GM10266 (cell line): ENCODE measurements around the gene ALAS1.

ENCODE experiments used
- DNase-seq: peaks from one replicate; pipeline ENCODE4 v3.0.0; 2012; ENCODE audit errors: extremely low spot score
- TF ChIP-seq, protein P1 (sequence below): IDR thresholded peaks from 2 replicates; pipeline ENCODE4 v1.5.1; 2012; ENCODE audit warnings: mild to moderate bottlenecking, low read depth; ENCODE audit not compliant: control insufficient read depth, insufficient read depth; ENCODE audit errors: missing control alignments

The ALAS1 gene

DNA sequence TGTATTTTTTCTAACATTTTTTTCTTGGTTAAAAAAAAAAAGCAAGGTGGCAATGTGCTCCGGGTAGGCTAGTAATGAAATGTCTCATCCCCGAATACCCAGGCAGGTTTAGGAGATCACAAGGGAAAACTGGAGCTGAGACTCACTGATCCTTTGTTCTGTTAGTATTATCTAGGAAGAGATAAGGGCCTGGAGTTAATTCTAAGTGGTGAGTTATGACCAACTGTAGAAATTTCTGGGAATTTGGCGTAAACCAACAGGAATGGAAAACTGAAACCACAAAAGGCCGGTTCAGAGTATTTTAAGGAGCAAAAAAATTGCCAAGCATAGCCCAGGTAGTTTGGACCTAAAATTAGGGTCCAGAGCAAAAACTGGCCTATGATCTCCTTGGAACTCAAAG, 60.0 kb downstream of the ALAS1 start:
- DNase-seq, result no peak

DNA sequence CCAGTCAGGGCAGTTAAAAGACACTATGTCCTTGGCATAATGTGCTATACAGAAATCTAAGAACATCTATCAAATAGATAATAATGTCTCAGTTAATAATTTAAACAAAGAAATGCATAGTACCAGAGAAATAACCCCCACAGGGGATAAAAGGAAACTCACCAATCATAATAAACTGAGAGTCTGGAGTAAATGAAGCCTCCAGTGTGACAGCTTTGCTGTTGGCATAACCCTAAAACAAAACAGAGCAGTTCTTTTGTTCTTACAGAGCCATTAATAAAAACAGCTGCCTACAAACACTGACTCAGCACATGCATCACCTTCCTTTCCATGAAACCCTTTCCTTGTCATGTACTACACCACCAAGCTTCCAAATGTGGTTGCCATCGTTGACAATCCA, 61.1 kb downstream of the ALAS1 start:
- TF ChIP-seq, protein P1, sequence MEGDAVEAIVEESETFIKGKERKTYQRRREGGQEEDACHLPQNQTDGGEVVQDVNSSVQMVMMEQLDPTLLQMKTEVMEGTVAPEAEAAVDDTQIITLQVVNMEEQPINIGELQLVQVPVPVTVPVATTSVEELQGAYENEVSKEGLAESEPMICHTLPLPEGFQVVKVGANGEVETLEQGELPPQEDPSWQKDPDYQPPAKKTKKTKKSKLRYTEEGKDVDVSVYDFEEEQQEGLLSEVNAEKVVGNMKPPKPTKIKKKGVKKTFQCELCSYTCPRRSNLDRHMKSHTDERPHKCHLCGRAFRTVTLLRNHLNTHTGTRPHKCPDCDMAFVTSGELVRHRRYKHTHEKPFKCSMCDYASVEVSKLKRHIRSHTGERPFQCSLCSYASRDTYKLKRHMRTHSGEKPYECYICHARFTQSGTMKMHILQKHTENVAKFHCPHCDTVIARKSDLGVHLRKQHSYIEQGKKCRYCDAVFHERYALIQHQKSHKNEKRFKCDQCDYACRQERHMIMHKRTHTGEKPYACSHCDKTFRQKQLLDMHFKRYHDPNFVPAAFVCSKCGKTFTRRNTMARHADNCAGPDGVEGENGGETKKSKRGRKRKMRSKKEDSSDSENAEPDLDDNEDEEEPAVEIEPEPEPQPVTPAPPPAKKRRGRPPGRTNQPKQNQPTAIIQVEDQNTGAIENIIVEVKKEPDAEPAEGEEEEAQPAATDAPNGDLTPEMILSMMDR, result no peak
- no peak for DNase-seq

More for the DNA sequence above, 60.0 kb downstream of the ALAS1 start:
- TF ChIP-seq, protein P1, result no peak

DNA sequence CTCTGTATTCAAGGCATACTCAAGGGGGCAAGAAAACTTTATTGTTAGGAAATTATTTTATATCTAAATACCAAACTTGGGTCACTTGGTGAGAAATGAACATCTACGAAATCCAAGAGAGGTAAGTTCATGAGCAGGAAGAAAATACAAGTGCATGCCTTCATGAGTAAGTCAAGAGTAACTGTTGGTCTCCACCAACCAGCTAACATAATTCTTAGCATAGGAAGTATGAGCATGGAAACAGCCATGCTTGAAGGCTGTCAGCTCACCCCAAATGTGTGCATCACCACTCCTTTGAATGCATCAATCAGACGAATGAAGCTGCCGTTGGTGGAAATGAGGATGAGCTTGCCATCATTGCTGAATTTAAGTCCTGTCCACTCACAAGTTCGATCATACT, 61.5 kb downstream of the ALAS1 start:
- no peak for DNase-seq
- TF ChIP-seq, protein P1, result no peak

DNA sequence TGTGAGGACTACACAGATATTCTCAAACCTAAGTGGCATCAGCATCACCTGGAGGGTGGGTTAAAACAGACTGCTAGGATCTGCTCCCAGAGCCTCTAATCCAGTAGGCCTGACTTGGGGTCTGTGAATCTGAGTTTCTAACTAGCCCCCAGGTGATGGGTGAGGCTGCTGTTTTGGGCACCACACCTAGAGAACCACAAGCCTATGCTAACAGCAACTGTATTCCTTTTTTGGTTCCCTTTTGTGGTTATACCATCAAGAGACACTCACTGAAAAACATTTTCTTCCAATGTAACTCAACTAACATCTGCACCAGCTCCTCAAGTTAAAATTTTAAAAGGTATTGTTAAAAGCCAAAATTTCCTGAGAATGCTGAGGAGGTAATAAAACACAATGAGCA, 64.5 kb downstream of the ALAS1 start:
- no peak for DNase-seq
- TF ChIP-seq, protein P1, result no peak
